ENCODE results near the gene HRAS.

HRAS gene

DNA sequence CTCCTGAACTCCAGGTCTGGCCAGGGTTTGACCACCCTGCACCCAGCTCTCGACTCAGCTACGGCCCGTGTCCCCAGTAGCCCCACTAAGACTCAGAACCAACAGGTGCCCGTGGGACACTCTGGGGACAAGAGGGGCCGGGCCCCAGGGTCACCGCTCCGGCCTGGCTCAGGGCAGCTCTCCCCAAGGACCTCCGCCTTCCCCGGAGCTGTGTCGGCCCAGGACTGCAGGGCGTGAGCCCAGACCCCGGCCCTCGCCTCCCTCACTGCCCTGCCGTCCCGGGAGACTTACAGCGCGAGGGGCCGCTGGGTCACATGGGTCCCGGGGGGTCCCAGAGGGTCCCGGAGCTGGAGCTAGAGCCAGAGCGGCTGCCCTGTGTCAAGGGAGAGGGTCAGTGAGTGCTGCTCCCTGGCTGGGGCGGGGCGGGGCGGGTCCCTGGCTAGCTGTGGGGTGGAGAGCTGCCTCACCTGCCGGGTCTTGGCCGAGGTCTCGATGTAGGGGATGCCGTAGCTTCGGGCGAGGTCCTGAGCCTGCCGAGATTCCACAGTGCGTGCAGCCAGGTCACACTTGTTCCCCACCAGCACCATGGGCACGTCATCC lies 2.3 kb downstream of the HRAS start:
- no peak for DNase-seq (ENCODE audit: low read depth)
- in situ Hi-C loops (cut with HindIII; ENCODE audit: low sequenced_read_pairs), result no loop called here
- no peak for TF ChIP-seq CTCF (IDR thresholded peaks at IDR 0.05; ENCODE audit: low read depth, low read length, missing control alignments)
- no peak overlapping the region for H3K4me3 ChIP-seq (ENCODE audit: low read depth, low read length)

DNA sequence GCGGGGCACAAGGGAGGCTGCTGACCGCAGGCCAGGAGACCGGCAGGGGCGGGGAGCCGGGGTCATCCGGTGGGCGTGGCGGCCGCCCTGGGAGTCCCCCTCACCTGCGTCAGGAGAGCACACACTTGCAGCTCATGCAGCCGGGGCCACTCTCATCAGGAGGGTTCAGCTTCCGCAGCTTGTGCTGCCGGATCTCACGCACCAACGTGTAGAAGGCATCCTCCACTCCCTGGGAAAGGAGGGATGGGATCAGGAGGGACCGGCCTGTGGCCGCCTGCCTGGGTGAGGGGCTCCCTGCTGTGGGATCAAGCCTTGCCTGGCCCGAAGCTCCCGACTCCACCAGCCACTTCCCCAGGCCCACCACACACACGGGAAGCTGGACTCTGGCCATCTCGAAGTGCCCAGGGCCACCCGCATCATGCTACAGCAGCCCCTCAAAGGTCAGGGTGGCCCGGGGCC lies 2.8 kb downstream of the HRAS start:
- TF ChIP-seq CTCF (IDR thresholded peaks at IDR 0.05; ENCODE audit: low read depth, low read length, missing control alignments), result no peak
- in situ Hi-C loops (cut with HindIII; ENCODE audit: low sequenced_read_pairs), result no loop called here
- H3K4me3 ChIP-seq (ENCODE audit: low read depth, low read length), result no peak overlapping the region
- DNase-seq (ENCODE audit: low read depth), result no peak

GRCh38 chr11:531919-532526 lies 3.4 kb downstream of the HRAS start:
- TF ChIP-seq CTCF (IDR thresholded peaks at IDR 0.05; ENCODE audit: low read depth, low read length, missing control alignments), result no peak
- no peak for DNase-seq (ENCODE audit: low read depth)
- H3K4me3 ChIP-seq (ENCODE audit: low read depth, low read length), result no peak overlapping the region
- in situ Hi-C loops (cut with HindIII; ENCODE audit: low sequenced_read_pairs), result no loop called here

- no peak for DNase-seq (ENCODE audit: low read depth)
- no peak overlapping the region for H3K4me3 ChIP-seq (ENCODE audit: low read depth, low read length)
- no peak for TF ChIP-seq CTCF (IDR thresholded peaks at IDR 0.05; ENCODE audit: low read depth, low read length, missing control alignments)
- in situ Hi-C loops (cut with HindIII; ENCODE audit: low sequenced_read_pairs), result no loop called here
Observed at GRCh38 chr11:530960-531831, 4.2 kb downstream of the HRAS start.

DNA sequence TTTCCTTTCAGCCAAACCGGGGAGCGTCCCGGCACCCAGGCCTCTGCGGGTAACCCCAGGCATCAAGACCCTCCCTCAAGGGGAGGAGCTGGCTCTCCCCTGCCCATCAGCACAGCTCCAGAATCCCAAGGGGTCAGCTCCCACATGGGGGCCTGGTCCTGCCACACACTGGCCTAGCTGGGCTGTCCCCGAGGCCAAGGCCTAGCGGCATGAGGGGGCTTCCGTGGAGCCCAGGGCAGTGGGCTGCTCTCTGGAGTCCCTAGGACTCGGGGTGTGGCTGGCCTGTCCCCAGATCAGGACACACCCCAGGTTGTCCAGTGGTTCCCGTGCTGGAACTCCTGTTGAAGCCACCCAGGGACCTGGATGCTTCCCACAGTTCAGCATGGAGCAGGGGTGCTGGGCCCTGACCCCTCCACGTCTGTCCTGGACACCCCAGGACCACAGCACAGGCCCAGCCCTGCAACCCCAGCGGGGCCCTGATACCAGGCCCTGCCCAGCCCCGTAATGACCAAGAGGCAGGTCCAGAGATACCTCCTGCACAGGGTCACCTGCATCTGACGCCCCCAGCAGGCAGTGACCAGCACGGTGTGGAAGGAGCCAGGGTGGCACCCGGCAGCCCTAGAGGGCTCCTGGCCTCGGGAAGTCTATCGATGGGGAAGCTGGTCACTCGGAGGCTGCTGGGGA lies 5.5 kb downstream of the HRAS start:
- TF ChIP-seq CTCF (IDR thresholded peaks at IDR 0.05; ENCODE audit: low read depth, low read length, missing control alignments), result no peak
- no peak overlapping the region for H3K4me3 ChIP-seq (ENCODE audit: low read depth, low read length)
- in situ Hi-C loops (cut with HindIII; ENCODE audit: low sequenced_read_pairs), result no loop called here
- DNase-seq (ENCODE audit: low read depth), result no peak

Data from astrocyte of the cerebellum (primary cell).